ENCODE results near the gene ANKRD60.

ANKRD60 gene

DNA sequence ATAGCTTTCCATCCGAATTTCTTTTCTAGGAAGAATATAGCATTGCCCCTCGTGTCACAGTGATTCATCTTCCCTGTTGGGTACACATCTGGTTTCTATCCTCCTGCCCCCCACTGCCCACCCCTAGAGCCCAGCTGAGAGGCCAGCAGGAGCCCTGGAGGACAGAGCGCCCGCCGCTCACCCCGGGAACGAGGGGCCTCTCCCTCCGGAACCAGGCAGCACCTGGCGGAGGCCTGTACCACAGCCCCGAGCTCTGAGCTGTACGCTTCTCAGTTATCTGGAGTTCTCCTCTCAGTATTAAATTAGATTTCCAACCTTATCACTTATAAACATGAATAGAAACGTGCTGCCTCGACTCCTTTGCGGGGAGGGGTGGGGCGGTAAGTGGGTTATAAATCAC is 6.0 kb downstream of the ANKRD60 start:
- no peak for DNase-seq

DNA sequence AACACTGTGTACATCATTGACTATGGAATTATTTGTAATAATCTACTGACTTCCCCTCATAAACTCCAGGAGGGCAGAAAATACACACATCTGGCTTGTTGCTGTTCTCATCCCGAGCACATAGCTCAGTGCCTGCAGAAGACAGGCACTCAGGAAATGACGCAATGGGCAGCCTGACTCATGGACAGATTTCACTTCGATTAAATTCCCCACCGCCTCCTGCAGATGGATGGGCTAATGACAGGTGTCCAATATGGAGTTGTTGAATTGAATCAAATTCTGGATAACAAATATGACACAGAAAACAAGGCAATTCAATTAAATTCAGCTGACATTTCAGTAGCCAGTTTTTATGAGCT is 9.1 kb downstream of the ANKRD60 start:
- DNase-seq: no peak

DNA sequence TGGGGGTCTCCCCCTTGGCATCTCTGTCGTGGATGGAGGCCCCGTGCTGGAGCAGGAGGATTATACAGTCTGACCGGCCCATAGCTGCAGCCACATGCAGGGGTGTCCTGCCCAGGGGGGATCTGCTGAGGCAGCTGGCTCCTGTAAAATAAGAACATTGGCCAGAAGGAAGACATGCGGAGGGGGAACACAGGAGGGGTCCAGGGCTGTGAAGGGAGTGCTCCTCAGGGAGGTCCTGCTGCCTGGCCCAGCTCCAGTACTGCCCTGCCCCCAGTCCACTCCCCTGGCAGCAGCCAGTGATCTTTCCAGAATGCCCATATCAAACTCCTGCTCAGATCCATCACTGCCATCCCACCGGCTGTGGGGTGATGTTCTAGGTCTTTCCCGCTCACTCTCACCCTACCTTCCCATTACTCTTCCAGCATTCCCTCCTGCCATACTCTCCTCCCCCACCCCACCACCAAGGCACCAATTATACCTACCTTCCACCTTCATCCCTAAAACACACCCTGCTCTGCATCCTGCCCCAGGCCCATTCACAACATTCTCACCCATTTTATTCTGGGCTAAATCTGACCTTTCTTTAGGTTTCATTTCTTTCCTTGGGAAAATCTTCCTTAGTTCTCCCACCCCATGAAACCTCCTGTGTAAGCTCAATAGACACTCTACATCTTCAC is 9.7 kb downstream of the ANKRD60 start:
- DNase-seq: no peak

DNA sequence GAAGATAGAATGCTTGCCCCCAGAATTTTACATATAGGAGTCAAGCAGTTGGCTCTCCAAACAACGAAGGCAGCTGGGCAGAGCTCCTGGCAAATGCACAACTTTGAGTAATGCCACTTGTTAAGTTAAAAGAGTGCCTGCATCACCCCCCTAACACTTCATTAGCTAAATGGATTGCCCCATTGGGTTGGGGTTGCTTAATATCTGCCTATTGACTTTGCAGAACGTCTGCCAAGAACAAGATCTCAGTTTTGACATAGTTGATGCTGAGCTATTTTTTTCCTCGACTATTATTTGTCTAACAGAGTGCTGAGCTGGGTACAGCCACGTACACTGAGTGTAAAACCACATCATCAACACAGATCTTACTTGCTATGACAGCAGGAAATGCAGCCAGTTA is 12.1 kb downstream of the ANKRD60 start:
- no peak for DNase-seq

DNA sequence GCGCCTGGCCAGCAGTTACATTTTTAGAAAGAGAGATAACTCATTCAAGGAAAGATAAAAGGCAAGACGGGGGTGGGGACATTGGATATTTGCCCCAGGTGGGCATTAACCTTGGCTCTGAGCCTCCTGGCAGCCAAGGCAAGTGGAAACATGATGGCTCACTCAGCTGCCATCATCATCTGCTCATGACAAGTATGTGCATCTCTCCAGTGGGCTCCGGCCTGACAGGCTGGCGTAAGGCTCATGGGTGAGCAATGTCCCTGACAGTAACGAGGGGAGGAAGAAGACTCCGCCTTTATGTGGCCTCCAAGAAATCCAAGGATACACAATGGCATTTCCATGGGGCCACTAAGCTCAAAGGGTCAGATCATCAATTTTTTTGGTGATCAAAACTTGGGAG is 13.3 kb downstream of the ANKRD60 start:
- DNase-seq: no peak

DNA sequence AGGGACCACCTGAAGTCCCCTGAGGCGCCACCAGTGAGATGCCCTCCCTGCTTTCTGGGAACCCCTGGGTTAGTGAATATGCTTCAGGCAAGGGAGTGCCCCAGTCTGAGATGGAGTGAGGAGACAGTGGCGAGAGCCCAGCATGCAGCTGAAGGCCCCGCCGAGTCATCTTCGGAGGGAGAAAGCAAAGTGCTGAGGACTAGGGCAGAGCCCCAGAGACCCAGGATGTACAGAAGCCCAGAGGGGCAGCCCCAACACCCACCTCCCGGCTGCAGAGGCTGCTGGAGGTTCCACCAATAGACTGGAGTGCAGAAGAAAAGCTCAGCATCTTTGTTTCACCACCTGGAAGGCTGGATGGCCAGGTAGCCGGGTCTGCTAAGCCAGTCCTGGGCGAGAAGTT is 14.1 kb downstream of the ANKRD60 start:
- no peak for DNase-seq

DNA sequence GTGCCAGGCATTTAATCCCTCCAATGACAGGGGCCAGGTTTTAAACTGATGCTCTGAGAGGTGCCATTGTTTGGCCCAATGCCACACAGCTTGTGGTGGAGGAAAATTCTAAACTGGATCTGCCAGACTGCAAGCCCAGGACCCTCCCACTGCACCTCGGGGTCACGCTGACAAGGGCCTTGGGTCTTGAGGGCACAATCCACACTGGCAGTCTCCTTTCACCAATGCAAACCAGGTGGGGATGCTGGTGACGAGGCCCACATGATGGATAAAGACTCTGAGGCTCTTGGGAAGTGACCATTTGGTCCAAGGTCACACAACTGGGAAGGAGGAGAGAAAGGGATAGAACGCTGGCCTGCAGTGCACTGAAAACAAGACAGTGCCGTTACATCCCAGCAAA is 14.7 kb downstream of the ANKRD60 start:
- no peak for DNase-seq

DNA sequence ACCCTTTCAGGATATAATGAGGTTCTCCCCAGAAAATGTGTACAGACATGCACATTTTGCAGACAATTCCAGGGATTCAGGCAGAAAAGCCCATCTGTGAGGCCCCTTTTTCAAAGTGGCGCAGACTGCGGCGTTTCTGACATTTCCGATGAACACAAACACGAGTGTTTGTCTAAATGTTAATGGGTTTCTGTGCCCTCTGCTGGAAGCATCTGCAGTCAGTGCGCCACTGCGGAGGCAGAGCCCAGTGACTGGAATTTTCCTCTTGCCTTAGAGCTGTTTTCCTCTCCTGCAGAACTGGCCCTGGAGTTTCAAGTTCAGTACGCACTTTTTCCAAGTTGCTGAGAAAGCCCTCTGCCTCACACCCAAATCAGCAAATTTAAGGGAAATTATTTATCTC is 15.3 kb downstream of the ANKRD60 start:
- no peak for DNase-seq

DNA sequence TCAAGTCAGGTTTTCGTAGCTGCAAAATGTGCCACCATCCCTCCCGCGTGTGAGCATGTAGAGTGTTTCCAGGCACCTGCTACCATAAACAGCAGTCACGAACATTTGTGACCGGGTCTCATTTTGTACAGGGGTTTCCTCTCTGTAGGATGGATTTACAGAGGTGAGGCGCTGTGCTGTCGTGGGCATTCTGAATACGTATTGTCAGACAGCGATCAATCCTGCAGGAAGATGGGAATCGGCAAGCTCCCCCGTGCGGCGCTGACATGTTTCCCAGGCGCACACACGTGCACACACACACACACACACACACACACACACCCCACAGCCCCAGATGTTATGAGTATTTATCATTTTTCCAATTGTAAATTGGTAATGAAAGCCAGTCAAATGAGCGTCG is 15.8 kb downstream of the ANKRD60 start:
- no peak for DNase-seq

DNA sequence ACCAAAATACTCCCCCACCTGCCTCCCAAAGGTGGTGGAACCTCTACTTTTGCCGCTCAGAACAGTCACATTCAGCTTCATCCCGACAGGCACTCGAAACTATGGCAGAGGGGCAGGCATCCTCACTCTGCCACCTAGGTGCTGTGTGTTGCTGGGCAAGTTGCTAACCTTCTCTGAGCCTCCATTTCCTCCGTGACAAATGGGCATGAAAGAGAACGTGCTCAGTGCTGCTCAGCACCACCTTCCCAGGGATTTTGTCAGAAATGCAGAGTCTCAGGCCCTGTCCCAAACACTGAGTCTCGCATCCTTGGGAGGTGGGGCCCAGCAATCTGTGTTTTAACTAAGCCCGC is 18.1 kb downstream of the ANKRD60 start:
- DNase-seq: no peak

DNA sequence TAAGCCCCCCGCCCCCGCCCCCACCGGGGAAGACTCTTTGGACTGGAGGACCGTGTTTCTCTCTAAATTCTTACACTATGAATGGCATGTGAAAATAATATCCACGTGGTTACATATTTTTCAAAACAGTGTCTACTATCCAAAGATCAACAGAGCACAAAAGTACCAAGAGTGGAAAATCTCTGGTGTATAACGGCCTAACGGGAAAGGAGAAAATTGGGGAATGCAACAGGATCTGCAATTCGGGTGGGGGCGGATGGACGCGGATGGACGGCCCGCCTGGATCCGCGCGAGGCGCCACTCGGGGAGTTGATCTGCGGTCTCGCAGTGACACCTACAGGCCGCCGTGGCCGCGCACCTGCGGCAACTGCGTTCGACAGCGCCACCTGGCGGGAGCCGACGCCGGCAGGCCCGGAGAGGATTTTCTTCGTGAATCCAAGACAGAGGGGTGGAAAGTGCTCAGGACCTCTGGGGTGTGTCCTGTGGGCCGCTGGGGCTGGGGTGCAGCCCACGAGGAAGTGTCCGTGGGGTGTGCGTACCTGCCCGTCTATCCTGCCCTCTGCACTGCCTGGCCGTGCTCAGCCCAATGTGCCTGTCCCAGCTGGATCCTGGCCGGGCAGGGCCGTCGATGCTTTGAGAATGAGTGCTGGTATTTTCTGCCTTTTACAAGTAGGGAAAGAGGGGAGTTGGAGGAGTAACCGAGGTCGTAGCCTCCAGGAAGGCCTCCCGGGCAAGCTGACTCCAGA is 18.6 kb downstream of the ANKRD60 start:
- DNase-seq: no peak

DNA sequence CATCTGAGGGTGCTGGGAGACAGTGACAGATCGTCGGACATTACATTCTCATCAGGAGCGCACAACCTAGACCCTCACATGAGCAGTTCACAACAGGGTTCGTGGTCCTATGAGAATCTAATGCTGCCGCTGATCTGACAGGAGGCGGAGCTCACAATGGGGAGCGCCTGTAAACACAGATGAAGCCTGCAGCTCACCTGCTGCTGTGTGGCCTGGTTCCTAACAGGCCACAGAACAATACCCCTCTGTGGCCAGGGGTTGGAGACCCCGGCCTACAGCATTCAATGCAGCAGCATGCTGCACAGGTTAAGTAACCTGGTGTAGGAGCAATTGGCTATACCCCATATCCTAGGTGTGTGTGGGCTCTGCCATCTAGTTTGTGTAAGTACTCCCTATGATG is 19.5 kb downstream of the ANKRD60 start:
- DNase-seq: no peak

DNA sequence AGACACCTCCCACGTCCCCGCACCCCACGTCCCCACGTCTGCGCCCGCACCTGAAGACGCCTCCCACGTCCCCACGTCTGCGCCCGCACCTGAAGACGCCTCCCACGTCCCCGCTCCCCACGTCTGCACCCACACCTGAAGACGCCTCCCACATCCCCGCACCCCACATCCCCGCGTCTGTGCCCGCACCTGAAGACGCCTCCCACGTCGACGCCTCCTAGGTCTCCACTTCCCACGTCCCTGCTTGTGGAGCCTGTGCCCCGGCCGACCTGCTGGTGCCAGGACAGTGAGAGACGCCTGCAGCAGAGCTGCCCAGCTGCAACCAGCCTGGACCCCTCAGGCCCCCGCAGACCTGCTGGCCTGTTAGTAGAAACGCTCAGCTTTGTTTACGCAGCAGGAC is 22.6 kb downstream of the ANKRD60 start:
- DNase-seq: no peak

DNA sequence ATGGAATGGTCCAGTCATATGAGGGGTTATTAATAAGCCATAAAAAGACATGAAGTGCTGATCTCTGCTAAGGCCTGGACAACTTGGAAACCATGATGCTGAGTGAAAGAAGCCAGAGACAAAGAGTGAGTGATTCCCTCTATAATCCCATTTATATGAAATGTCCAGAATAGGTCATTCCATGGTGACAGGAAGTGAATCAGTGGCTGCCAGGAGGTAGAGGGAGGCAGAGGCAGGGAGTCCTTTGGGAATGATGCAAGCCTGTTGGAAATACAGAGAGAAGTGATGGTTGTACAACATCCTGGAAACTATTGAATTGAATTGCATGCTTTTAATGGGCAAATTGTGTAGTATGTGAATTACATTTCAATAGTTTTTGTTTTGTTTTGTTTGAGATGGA is 26.4 kb downstream of the ANKRD60 start:
- DNase-seq: no peak

DNA sequence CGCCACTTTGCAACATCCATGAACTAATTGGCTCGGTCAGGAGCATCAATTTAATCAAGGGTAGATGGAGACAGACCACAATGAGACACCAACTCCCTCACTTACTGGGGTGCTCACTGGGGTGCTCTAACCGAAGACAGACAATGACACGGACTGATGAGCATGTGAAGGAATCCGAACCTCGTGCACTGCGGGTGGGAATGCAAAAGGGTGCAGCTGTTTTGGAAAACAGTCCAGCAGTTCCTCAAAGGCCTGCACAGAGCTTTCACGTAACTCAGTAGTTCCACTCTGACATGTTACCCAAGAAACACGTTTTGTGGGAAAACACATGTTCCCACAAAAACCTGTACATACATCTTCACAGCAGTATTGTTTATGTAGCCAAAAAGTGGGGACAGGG is 26.8 kb downstream of the ANKRD60 start:
- no peak for DNase-seq

DNA sequence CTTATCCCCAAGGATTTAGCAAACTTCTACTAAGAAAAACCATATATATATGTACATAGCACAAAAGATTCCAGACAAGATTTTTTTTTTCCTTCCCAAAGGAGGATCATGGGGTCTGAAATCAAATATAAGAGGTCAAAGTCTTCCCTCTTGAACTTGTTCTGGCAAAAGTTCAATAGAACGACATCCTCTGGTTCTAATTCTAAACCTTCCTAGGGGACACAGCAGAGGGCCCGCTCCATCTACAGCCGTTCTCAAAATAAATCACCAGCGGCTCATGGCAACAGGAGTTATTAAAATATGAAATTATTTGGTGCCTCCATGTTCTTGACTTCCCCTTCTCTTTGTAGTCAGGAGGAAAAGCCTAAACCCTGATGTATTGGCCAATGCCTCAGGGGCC is 29.0 kb downstream of the ANKRD60 start:
- no peak for DNase-seq

DNA sequence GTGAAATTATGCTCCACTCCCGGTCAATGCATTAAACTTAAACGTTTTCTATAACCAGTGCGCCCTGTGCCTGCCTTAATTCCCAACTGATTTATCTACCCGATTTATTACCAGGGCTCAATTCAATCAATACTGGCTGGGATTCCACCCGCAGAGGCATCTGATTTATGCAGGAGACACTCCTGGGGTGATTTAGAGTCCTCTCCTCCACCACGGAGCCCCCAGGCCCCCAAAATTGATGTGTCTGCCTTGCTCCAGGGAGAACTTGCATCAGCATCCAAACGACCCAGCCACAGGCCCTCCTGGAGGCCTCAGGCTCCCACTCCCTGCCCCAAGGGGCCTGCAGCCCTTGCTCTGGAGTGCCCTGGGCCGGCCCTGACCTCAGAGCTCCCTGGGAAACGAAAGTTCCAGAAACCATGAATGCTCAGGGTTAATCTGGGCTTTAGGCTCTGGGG is 29.5 kb downstream of the ANKRD60 start:
- no peak for DNase-seq

DNA sequence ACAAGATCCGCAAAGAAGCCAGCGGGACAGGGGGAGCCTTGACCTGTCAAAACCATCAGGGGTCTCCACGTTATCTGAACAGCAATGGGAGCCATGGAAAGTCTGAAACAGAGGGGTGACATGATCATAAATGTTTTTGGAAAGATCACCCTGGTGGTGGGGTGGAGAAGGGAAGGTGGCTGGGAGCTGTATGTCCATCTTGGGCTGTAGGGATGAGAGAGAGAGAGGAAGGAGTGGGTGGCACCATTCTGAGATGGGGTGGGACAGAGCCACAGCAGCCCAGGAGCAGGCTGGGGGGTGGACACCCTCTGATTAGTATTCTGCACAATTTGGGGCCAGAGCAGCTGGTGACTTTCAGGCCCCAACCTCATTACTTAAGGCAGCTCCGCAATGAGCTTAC is 30.1 kb downstream of the ANKRD60 start:
- DNase-seq: no peak

DNA sequence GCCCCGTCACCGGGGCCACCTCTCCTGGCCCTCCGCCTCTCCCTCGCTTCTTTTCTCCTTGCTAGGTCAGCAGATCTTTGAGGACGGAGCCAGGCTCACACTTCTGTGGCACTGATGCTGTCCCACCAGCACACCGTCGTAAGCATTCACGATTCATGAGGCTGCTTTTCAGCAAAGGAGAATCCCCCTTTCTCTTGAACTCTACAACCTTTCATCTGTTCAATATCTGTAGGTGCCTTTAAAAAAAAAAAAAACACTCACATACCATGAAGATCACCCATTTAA is 31.3 kb downstream of the ANKRD60 start:
- DNase-seq: no peak

DNA sequence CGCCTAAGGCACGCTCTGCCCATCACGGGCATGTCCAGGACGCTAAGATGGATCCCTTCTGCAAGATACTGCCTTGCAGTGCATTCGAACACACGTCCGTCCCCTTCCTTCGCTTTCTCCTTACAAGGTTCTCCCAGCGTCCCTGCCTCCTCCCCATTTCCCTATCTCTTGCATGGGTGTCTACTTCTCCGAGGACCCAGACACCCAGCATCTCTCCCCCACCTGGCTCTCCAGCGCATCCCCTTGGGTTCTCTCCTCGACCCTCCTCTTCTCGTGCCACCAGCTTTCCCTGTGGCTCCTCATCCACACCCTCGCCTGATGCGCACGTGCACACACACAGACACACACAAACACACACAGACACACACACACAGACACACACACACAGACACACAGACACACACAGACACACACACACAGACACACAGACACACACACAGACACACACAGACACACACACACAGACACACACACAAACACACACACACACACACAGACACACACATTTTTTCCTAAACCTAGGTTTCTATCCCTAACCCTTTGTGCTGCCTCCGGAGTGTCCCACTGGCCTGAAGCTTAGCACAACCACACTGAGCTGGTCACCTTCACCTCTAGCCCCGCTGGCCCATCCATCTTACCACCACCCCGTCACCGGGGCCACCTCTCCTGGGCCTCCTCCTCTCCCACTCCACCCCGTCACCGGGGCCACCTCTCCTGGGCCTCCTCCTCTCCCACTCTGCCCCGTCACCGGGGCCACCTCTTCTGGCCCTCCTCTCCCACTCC is 31.9 kb downstream of the ANKRD60 start:
- no peak for DNase-seq

DNA sequence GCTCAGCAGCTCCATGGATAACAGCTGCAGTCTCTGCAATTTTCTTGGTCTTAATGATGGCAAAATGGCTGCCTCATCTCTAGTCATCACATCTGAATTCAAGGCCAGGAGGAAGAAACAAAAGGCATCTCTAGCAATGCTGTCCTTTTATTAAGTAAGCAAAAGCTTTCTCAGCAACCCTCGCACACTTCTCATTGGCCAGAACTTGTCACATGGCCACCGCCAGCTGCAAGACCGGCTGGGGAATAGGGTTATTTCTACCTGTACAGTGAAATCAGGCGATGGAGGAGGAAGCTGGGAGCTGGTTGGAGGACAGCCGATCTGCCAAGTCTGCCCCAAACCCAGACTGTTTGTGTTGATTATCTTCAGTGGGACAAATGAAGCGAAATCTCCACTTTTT is 33.4 kb downstream of the ANKRD60 start:
- DNase-seq: no peak

DNA sequence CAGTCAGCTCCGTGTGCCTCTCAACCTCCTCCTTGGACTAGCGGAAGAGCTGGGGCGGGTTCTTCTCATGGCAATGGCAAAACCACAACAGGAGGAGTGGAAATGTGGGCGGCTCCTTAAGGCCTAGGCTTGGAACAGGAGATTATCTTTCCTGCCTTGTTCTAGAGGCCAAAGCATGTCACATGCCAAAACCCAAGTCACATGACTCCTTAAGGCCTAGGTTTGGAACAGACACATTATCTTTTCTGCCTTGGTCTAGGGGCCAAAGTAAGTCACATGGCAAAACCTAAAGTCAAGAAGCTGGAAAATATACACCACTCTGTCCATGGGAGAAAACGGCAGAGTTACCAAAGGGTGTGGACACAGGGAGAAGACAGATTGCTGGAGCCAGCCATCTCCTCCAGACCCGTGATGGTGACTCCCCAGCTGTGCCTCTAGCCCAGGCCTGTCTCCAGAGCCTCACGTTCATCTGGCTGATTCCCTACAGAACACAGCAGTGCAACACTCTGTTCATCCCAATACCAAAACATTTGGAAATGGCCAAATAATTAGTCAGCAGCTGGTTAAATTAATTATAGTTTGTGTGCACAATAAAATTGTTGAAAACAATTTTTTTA is 34.2 kb downstream of the ANKRD60 start:
- DNase-seq: no peak

DNA sequence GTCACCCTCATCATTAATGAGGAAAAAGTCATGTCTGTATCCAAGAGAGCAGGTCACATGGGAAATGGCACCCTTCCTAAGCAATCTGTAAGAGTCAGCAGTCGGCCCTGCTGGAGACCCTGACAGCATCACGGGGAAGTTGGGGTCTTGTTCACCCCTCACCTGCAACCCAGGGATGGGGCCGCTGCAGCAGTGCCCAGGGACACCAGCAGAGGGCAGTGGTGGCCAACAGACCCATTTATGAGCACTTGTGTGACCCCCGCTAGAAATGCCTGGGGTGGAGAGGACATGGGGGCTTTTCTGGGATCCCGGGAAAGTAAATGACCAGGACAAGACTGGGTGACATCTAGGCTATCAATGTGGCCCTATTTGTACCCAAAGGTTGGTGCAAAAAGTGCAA is 35.9 kb downstream of the ANKRD60 start:
- DNase-seq: no peak

DNA sequence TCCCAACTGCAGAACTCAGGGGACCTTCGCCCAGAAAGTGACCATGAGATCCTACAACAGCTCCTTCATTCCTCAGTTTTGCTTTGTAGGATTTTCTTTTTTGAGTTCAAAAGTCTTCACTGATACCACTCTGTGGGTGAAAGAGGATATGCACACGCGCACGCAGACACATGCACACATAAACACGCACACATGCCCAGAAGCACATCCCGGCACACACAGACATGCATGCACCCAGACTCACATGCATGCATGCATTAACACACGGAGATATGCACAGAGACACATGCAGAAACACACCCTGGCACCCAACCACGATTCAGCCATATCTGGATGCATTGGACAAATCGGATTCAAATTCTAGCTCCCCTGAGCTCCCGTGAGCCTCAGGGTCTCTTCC is 36.4 kb downstream of the ANKRD60 start:
- DNase-seq: no peak

Measured in DMS79 (cell line).